ENCODE measurements around the gene SND1.

The SND1 gene

GRCh38 chr7:127879436-127879835 lies 227.4 kb downstream of the SND1 start:
- no peak for DNase-seq
- H3K9ac ChIP-seq (ENCODE audit: low read length) = no peak overlapping the region
- H2AFZ ChIP-seq (ENCODE audit: low read length) = no peak overlapping the region
- no peaks in the 10 kb centered on the region for H3K27me3 ChIP-seq (replicated peaks; ENCODE audit: insufficient read depth, low read length)
- H3K4me1 ChIP-seq (ENCODE audit: low read length) = no peaks in the 10 kb centered on the region
- H3K36me3 ChIP-seq (replicated peaks; ENCODE audit: insufficient read depth, low read length) = 0 out of 2 replicates have a peak, but pooled peaks cover 3% of the 10 kb centered on the region
- H4K20me1 ChIP-seq (ENCODE audit: insufficient read depth, low read length) = peaks cover 15% of the 10 kb centered on the region; the same call in 1 of the 2 replicates
- no peak overlapping the region for H3K4me3 ChIP-seq (ENCODE audit: low read length)
- H3F3A ChIP-seq (ENCODE audit: insufficient read depth, low read length) = no peaks in the 10 kb centered on the region
- H3K9me3 ChIP-seq (replicated peaks; ENCODE audit: insufficient read depth, low read length) = no peaks in the 10 kb centered on the region
- no peak overlapping the region for H3K4me2 ChIP-seq (ENCODE audit: low read depth, low read length)
- H3K79me2 ChIP-seq (ENCODE audit: low read length) = peaks cover 97% of the 10 kb centered on the region
- TF ChIP-seq EZH2 (optimal IDR thresholded peaks at IDR 0.05; ENCODE audit: low read depth, low read length) (no peak), EZH2phosphoT487 (IDR thresholded peaks at IDR 0.05; ENCODE audit: low read length) (no peak), CTCF (IDR thresholded peaks at IDR 0.05; ENCODE audit: low read length) (no peak)
- H3K9me2 ChIP-seq (replicated peaks; ENCODE audit: insufficient read depth, low read length) = no peaks in the 10 kb centered on the region
- H3K27ac ChIP-seq (ENCODE audit: low read length) = no peak overlapping the region

GRCh38 chr7:127879942-127880341 lies 227.9 kb downstream of the SND1 start:
- Histone ChIP-seq H3F3A (ENCODE audit: insufficient read depth, low read length) (no peaks in the 10 kb centered on the region), H4K20me1 (ENCODE audit: insufficient read depth, low read length) (peaks cover 15% of the 10 kb centered on the region; the same call in 1 of the 2 replicates), H3K4me3 (ENCODE audit: low read length) (no peak overlapping the region), H3K4me2 (ENCODE audit: low read depth, low read length) (no peak overlapping the region), H3K9ac (ENCODE audit: low read length) (no peak overlapping the region), H3K9me2 (replicated peaks; ENCODE audit: insufficient read depth, low read length) (no peaks in the 10 kb centered on the region), H3K27ac (ENCODE audit: low read length) (no peak overlapping the region), H3K27me3 (replicated peaks; ENCODE audit: insufficient read depth, low read length) (no peaks in the 10 kb centered on the region), H2AFZ (ENCODE audit: low read length) (no peak overlapping the region), H3K79me2 (ENCODE audit: low read length) (peaks cover 97% of the 10 kb centered on the region), H3K9me3 (replicated peaks; ENCODE audit: insufficient read depth, low read length) (no peaks in the 10 kb centered on the region), H3K36me3 (replicated peaks; ENCODE audit: insufficient read depth, low read length) (0 out of 2 replicates have a peak, but pooled peaks cover 3% of the 10 kb centered on the region), H3K4me1 (ENCODE audit: low read length) (no peaks in the 10 kb centered on the region)
- DNase-seq = no peak
- TF ChIP-seq CTCF (IDR thresholded peaks at IDR 0.05; ENCODE audit: low read length) (no peak), EZH2 (optimal IDR thresholded peaks at IDR 0.05; ENCODE audit: low read depth, low read length) (no peak), EZH2phosphoT487 (IDR thresholded peaks at IDR 0.05; ENCODE audit: low read length) (no peak)

GRCh38 chr7:127880454-127880853 lies 228.5 kb downstream of the SND1 start:
- no peak overlapping the region for H3K27ac ChIP-seq (ENCODE audit: low read length)
- no peak overlapping the region for H2AFZ ChIP-seq (ENCODE audit: low read length)
- no peaks in the 10 kb centered on the region for H3F3A ChIP-seq (ENCODE audit: insufficient read depth, low read length)
- TF ChIP-seq CTCF (IDR thresholded peaks at IDR 0.05; ENCODE audit: low read length) = no peak
- TF ChIP-seq EZH2phosphoT487 (IDR thresholded peaks at IDR 0.05; ENCODE audit: low read length) = no peak
- TF ChIP-seq EZH2 (optimal IDR thresholded peaks at IDR 0.05; ENCODE audit: low read depth, low read length) = no peak
- H3K4me1 ChIP-seq (ENCODE audit: low read length) = no peaks in the 10 kb centered on the region
- H3K4me3 ChIP-seq (ENCODE audit: low read length) = no peak overlapping the region
- 0 out of 2 replicates have a peak, but pooled peaks cover 3% of the 10 kb centered on the region for H3K36me3 ChIP-seq (replicated peaks; ENCODE audit: insufficient read depth, low read length)
- no peak overlapping the region for H3K9ac ChIP-seq (ENCODE audit: low read length)
- no peaks in the 10 kb centered on the region for H3K27me3 ChIP-seq (replicated peaks; ENCODE audit: insufficient read depth, low read length)
- DNase-seq = no peak
- H3K9me2 ChIP-seq (replicated peaks; ENCODE audit: insufficient read depth, low read length) = no peaks in the 10 kb centered on the region
- H3K9me3 ChIP-seq (replicated peaks; ENCODE audit: insufficient read depth, low read length) = no peaks in the 10 kb centered on the region
- no peak overlapping the region for H3K4me2 ChIP-seq (ENCODE audit: low read depth, low read length)
- H3K79me2 ChIP-seq (ENCODE audit: low read length) = peaks cover 97% of the 10 kb centered on the region
- H4K20me1 ChIP-seq (ENCODE audit: insufficient read depth, low read length) = peaks cover 15% of the 10 kb centered on the region; the same call in 1 of the 2 replicates

Data from MM.1S (cell line).